A673 (cell line): ENCODE data around the gene TOM1L2. TPM values are rescaled to one million over a fixed set of nuclear protein-coding genes. Genes with fewer than 3 reads are reported as not detected.

Source experiments
- BruUV-seq: library from RNA; stranded (reverse); fragments of 400-500 nt; replicated peaks from 2 replicates; lab custom pipeline; 2021; lab: Mats Ljungman, UMichigan
- CTCF ChIA-PET: fragments of 300-600 bp; sonication (Branson Sonifier 250); formaldehyde crosslinking; loops from one replicate; lab custom pipeline; 2022; ENCODE audit warnings: antibody characterized with exemption; lab: Charles Lee
- POLR2A ChIA-PET: fragments of 300-600 bp; sonication (Branson Sonifier 250); formaldehyde crosslinking; loops from one replicate; lab custom pipeline; 2022; ENCODE audit warnings: antibody characterized with exemption; ENCODE audit not compliant: low non-redundant PET; lab: Charles Lee
- DNase-seq: peaks from one replicate; pipeline ENCODE4 v3.0.0-alpha.2; 2015; ENCODE audit warnings: low spot score
- H3K27ac ChIP-seq: fragments of 200-600 bp; sonication (generic); 2 replicates; pipeline ENCODE4 v1.5.1; 2016; ENCODE audit warnings: mixed run types, low read depth, mild to moderate bottlenecking, mixed read lengths, antibody characterized with exemption, low read length; ENCODE audit not compliant: poor library complexity, severe bottlenecking
- H3K27me3 ChIP-seq: fragments of 200-600 bp; sonication (generic); replicated peaks from 2 replicates; pipeline ENCODE4 v1.6.1; 2017; ENCODE audit warnings: mixed run types, low read depth, mild to moderate bottlenecking, mixed read lengths, antibody characterized with exemption, low read length; ENCODE audit not compliant: insufficient read depth, poor library complexity
- H3K36me3 ChIP-seq: fragments of 200-600 bp; sonication (generic); 2 replicates; pipeline ENCODE4 v1.6.1; 2016; ENCODE audit warnings: mixed run types, mild to moderate bottlenecking, mixed read lengths, antibody characterized with exemption, low read length; ENCODE audit not compliant: insufficient read depth, poor library complexity, severe bottlenecking
- H3K4me1 ChIP-seq: fragments of 200-600 bp; sonication (generic); 2 replicates; pipeline ENCODE4 v1.6.1; 2017; ENCODE audit warnings: mixed run types, mild to moderate bottlenecking, mixed read lengths, antibody characterized with exemption, low read length; ENCODE audit not compliant: insufficient read depth, poor library complexity, severe bottlenecking
- H3K4me3 ChIP-seq: fragments of 200-600 bp; sonication (generic); 2 replicates; pipeline ENCODE4 v1.5.1; 2016; ENCODE audit warnings: low read depth, mixed run types, mild to moderate bottlenecking, mixed read lengths, low read length; ENCODE audit not compliant: poor library complexity, severe bottlenecking
- H3K9me3 ChIP-seq: fragments of 200-600 bp; sonication (generic); 2 replicates; pipeline ENCODE4 v1.6.1; 2016; ENCODE audit warnings: mixed run types, low read depth, mild to moderate bottlenecking, mixed read lengths, antibody characterized with exemption, low read length; ENCODE audit not compliant: poor library complexity, severe bottlenecking
- EZH2 ChIP-seq: fragments of 200-600 bp; sonication (generic); IDR thresholded peaks from 2 replicates; pipeline ENCODE4 v1.6.1; 2017; ENCODE audit warnings: borderline replicate concordance, low read depth, mild to moderate bottlenecking, mixed read lengths, antibody characterized with exemption, low read length; ENCODE audit not compliant: poor library complexity, severe bottlenecking
- intact Hi-C: fragments of 100-400 bp; cut with micrococcal nuclease; formaldehyde crosslinking; loops from one replicate; pipeline ENCODE4 v1.10.0; 2022; ENCODE audit not compliant: unreplicated experiment
- total RNA-seq: library from RNA; stranded (reverse); gene quantifications from 2 replicates; pipeline ENCODE4 v1.2.3, GENCODE V29; 2021
- TF ChIP-seq, protein P1 (sequence below): fragments of 300-800, 200-600 bp; sonication (generic); conservative IDR thresholded peaks from 2 replicates; pipeline ENCODE4 v1.5.1; 2017; ENCODE audit warnings: low read depth, mild to moderate bottlenecking, antibody characterized with exemption, low read length, moderate library complexity, mixed read lengths

The TOM1L2 gene
- total RNA-seq, 1 experiment from 2014 or later = 10.0 TPM

DNA sequence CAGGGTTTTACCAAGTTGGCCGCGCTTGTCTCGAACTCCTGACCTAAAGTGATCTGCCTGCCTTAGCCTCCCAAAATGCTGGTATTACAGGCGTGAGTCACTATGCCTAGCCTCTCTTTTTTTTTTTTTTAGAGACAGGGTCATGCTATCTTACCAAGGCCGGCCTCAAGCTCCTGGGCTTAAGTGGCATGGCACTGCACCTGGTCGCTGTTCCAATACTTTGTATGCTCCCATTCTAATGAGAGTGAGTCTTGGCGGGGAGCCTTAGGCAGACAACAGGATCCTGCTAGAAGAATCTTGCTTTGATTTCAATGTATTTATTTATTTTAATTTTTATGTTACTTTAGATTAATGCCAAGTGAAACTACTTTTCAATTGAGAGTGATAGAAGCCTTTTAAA lies 21.9 kb downstream of the TOM1L2 start:
- H3K36me3 ChIP-seq = no peaks in the 10 kb centered on the region
- ChIA-PET CTCF (no interaction called here), POLR2A (no interaction called here)
- TF ChIP-seq, protein P1, sequence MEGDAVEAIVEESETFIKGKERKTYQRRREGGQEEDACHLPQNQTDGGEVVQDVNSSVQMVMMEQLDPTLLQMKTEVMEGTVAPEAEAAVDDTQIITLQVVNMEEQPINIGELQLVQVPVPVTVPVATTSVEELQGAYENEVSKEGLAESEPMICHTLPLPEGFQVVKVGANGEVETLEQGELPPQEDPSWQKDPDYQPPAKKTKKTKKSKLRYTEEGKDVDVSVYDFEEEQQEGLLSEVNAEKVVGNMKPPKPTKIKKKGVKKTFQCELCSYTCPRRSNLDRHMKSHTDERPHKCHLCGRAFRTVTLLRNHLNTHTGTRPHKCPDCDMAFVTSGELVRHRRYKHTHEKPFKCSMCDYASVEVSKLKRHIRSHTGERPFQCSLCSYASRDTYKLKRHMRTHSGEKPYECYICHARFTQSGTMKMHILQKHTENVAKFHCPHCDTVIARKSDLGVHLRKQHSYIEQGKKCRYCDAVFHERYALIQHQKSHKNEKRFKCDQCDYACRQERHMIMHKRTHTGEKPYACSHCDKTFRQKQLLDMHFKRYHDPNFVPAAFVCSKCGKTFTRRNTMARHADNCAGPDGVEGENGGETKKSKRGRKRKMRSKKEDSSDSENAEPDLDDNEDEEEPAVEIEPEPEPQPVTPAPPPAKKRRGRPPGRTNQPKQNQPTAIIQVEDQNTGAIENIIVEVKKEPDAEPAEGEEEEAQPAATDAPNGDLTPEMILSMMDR = no peak
- no peak for TF ChIP-seq EZH2
- no peaks in the 10 kb centered on the region for H3K27me3 ChIP-seq
- H3K27ac ChIP-seq = no peak overlapping the region
- no peak for DNase-seq
- H3K4me1 ChIP-seq = peaks cover 3% of the 10 kb centered on the region
- intact Hi-C loops = no loop called here
- H3K4me3 ChIP-seq = no peak overlapping the region
- no TSS peak for BruUV-seq
- H3K9me3 ChIP-seq = no peaks in the 10 kb centered on the region

DNA sequence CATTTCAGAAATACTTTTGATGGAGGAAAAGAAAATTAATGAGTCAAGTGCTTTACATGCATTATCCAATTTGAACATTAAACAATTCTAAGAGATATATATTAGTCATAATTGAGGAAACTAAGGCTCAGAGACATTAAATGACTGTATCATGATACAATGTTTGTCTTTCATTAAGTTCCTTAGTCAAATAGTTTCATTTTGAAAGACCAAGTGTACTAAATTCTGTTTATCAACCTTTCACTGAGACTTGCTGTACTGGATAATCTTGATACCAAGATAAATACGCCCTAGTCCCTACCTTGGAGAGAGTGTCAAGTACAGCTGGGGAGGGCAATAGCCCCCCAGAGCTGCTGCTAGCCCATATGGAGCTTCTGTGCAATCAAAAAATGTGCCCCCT lies 24.2 kb downstream of the TOM1L2 start:
- H3K4me1 ChIP-seq = peaks cover 18% of the 10 kb centered on the region
- H3K9me3 ChIP-seq = no peaks in the 10 kb centered on the region
- ChIA-PET POLR2A (no interaction called here), CTCF (no interaction called here)
- H3K27me3 ChIP-seq = no peaks in the 10 kb centered on the region
- no peak overlapping the region for H3K4me3 ChIP-seq
- BruUV-seq = no TSS peak
- H3K36me3 ChIP-seq = no peaks in the 10 kb centered on the region
- intact Hi-C loops = no loop called here
- no peak for DNase-seq
- H3K27ac ChIP-seq = no peak overlapping the region
- no peak for TF ChIP-seq EZH2
- TF ChIP-seq, protein P1 = no peak

DNA sequence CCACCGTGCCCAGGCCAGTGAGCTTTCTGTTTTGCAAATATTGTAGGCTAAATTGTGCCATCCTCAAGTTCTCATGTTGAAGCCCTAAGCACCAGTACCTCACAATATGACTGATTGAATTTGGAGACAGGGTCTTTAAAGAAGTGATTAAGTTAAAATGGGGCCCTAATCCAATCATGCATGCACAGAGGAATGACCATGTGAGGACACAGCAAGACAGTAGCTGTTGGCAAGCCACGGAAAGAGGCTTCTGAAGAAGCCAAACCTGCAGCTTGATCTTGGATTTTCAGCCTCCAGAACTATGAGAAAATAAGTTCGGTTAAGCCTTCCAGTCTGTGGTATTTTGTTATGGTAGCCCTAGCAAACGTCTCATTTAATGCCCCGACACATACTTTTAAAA lies 24.9 kb downstream of the TOM1L2 start:
- H3K9me3 ChIP-seq = no peaks in the 10 kb centered on the region
- peaks cover 24% of the 10 kb centered on the region for H3K4me1 ChIP-seq
- BruUV-seq = no TSS peak
- intact Hi-C loops = no loop called here
- no peak for DNase-seq
- H3K4me3 ChIP-seq = no peak overlapping the region
- no peaks in the 10 kb centered on the region for H3K36me3 ChIP-seq
- POLR2A ChIA-PET = interaction anchor here (0.7 kb wide), 1 partner anchor 1429 kb away, joined by 5 read pairs; no protein-coding TSS in a partner anchor
- no peaks in the 10 kb centered on the region for H3K27me3 ChIP-seq
- TF ChIP-seq, protein P1 = no peak
- TF ChIP-seq EZH2 = no peak
- no peak overlapping the region for H3K27ac ChIP-seq
- CTCF ChIA-PET = interaction anchor here (0.9 kb wide), 1 partner anchor 28 kb away, joined by 5 read pairs; no protein-coding TSS in a partner anchor
